HG02943 (cell line): ENCODE results near the gene STK39.

Experiments
- ATAC-seq: cut with Tn5 transposase; IDR thresholded peaks from one replicate; pipeline ENCODE4 v1.9.1; 2021; ENCODE audit warnings: mild to moderate bottlenecking, low read depth, moderate library complexity; ENCODE audit not compliant: unreplicated experiment

The STK39 gene

DNA sequence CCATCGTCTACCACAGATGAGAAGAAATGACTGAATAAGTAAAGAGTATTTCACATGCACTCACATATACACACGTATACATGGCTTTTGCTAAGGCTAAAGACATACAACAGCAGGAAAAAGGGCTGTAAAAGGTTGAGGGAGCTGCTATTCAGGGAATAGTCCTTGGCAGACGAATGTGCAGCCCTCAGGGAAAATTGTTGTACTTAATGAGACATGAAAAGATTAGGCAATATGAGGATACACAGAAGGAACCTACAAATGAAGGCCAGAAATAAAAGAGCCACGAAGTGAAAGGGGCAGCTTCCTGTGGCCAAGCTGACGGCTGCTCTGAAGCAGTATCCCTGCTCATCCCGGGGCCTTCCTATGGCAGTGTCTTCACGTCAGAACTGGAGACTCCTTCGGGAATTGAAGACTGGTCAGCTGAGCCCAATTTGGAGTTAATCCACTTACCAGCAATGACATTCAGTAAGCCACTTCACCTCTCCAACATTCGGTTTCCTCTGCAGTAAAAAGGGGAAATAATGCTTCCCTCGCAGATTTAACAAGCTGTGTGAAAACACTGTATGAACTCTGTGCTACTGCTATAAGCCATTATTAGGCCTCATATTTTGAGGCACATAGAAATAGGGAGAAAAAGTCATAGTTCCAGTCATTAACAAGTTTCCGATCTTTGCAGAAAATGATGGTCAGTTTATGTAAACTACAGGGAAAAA lies 221.8 kb downstream of the STK39 start:
- no peak for ATAC-seq

GRCh38 chr2:168024459-168024858 lies 222.9 kb downstream of the STK39 start:
- no peak for ATAC-seq

DNA sequence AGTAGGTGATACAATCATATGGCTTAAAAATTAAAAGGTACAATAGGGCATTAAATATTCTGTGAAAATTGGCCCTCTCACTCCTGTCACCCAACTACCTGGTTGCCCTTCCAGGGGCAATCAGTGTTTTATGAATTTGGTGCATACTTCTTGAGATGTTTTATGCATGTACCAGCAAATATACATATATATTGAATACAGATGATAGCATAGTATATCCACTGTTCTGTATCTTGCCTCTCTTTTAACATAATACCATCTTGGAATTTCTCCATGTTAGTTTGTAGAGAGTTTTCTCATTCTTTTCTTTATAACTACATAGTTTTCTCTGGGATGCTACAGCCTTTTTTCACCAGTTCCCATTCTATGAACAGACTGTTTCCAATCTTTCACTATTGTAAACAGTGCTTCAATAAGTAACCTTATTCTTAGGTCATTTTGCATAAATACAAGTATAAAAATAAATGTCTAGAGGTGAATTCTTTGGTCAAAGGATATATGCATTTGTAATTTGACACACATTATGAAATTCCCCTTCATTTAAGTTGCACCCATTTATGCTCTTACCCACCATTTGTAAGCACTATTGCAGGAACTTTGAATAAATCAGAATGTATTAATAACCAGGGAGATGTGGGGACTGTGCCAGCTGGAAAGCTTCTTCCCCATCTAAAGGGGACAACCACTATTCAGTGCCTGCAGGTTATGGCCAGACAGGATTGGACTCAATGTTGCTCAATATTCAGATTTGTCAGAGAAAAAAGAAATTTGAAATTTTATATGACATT lies 225.4 kb downstream of the STK39 start:
- no peak for ATAC-seq

DNA sequence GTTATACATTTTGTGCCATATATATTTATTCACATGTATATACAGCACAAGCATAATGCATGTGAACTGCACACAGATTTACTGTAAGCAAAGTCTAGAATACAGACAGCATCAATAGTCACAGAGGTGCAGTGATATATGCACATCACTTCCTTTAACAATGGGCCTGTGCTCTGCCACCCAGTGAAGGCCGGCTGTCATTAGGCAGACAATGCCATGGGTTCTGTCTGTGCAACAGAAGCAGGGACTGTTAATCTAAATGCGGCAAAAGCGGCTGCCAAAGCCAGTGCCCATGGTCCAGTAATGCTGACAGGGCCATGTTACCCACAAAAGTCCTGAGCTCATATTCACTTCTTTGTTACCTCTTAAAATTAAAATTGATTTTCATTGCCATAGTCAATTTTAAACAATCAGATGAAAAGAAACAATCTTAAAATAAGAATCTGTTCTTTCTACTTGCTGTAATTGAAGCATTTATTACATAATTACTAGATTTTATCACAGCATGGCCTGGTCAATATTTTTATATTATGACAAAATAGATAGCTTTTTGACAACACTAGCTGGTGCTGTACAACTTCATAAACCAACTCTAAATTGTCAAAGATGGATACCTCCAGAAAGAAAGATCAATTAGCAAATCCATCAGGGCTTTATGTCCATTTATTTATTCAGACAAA lies 232.0 kb downstream of the STK39 start:
- ATAC-seq = no peak

DNA sequence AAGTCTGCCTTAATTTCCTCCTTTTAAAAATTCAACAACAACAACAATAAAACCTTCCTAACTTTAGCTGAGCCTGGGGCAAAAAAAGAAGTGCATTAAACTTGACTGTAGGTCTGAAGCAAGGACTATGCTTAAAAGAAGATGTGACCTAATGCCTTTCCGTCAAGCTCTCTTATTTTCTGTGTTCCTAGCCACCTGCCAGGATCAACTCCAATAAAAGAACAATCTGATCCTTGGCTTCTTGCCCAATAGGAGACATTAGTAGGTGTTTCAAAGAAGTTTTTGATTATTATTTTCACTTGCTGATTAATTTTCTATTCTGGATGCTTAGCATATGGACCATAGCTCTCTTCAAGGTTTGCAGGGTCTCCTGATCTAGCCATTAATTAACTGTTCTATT lies 237.5 kb downstream of the STK39 start:
- no peak for ATAC-seq

DNA sequence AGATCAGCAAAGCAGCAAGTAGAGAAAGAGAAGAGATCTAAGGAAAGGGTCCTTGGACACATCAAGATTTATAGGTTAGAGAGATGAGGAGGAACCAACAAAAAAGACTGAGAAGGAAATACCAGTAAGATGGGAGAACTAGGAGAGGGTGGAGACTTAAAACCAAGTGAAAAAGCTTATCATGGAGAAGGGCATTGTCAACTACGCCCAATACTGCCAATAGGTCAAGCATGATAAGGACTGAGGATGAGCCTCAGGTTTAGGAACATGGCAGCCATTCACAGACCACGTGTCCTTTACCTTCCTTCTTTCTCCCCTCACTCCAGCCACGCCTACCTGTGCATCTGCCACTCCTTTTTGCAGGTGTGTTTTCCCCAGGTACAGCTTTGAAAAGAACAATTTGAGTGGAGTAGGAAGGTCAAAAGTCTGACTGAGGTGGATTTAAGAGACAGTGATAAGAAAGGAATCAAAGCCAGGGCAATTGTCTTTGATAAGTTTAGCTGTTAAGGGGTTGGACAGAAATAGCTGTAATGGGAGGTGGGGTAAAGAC lies 238.7 kb downstream of the STK39 start:
- ATAC-seq = no peak

- ATAC-seq = no peak
These were observed 240.9 kb downstream of the STK39 start for GRCh38 chr2:168006498-168006897.

GRCh38 chr2:168005586-168005985 lies 241.8 kb downstream of the STK39 start:
- ATAC-seq = no peak

GRCh38 chr2:168003876-168004275 lies 243.5 kb downstream of the STK39 start:
- no peak for ATAC-seq

GRCh38 chr2:168002021-168002553 lies 245.3 kb downstream of the STK39 start:
- no peak for ATAC-seq

GRCh38 chr2:167992278-167992677 lies 255.1 kb downstream of the STK39 start:
- ATAC-seq = no peak

DNA sequence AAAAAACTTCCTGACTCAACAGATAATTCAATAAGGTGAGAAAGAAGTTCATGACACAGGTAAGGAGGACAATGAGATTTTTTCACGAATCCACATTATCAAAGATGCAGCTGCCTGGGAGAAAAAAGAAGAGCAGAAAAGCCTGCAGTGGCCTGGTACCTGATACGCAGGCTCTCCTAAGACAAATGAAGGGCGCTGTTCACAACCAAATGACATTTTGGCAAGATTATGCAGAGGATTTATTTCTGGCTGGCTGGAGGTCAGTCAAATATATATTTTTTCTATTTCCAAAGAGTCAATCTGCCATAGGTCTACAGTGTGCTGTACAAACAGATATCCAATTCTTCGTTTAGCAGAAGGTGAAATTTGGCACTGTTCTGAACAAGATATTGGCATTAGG lies 257.3 kb downstream of the STK39 start:
- ATAC-seq = no peak

- ATAC-seq = no peak
These were observed 259.1 kb downstream of the STK39 start for GRCh38 chr2:167988296-167988695.

GRCh38 chr2:167987558-167987957 lies 259.8 kb downstream of the STK39 start:
- ATAC-seq = no peak

GRCh38 chr2:167987026-167987425 lies 260.4 kb downstream of the STK39 start:
- ATAC-seq = no peak

- ATAC-seq = no peak
These were observed 261.2 kb downstream of the STK39 start for GRCh38 chr2:167986223-167986622.

- ATAC-seq = no peak
These were observed 265.4 kb downstream of the STK39 start for GRCh38 chr2:167981945-167982344.

- ATAC-seq = no peak
These were observed 267.0 kb downstream of the STK39 start for GRCh38 chr2:167980439-167980838.

- no peak for ATAC-seq
These were observed 274.6 kb downstream of the STK39 start for GRCh38 chr2:167972746-167973145.

GRCh38 chr2:167972020-167972419 lies 275.4 kb downstream of the STK39 start:
- ATAC-seq = no peak
